ENCODE measurements around the gene LAMB1. TPM values are rescaled to one million over a fixed set of nuclear protein-coding genes. Genes with fewer than 3 reads are reported as not detected.
A peak's percentile ranks its signal among the peaks of the same experiment; 100 is the strongest.

LAMB1 gene
- total and polyA plus RNA-seq, 7 donors = 17.0 to 45.9 (median 25.8) TPM

GRCh38 chr7:107940951-107941350 lies 62.0 kb downstream of the LAMB1 start:
- DNase-seq (no peak), ATAC-seq (no peak)
- no peaks in the 10 kb centered on the region for H3K9me3 ChIP-seq
- H3K27me3 ChIP-seq (ENCODE audit: insufficient read depth in 3 of 3, low read length in 2 of 3) = no peaks in the 10 kb centered on the region
- H3K27ac ChIP-seq = no peak overlapping the region
- no peak overlapping the region for H3K4me3 ChIP-seq
- peaks cover 40% of the 10 kb centered on the region for H3K4me1 ChIP-seq
- H3K36me3 ChIP-seq (ENCODE audit: insufficient read depth in 1 of 2, low read depth in 1 of 2) = peaks cover 11 to 54% of the 10 kb centered on the region in 2 donors
- intact Hi-C loops (cut with DNase I) = no loop called here
- WGBS, 3 donors = 44 to 64% (median 53%) methylated on average over 4 of the region's 4 CpGs
- no peak for TF ChIP-seq CTCF (IDR thresholded peaks at IDR 0.05)

GRCh38 chr7:107939573-107940489 lies 63.1 kb downstream of the LAMB1 start:
- ATAC-seq (peak; percentile 26 to 30 (median 28)), DNase-seq (peak; percentile 62 to 72)
- Histone ChIP-seq H3K9me3 (no peaks in the 10 kb centered on the region), H3K4me1 (peaks cover 33% of the 10 kb centered on the region), H3K27ac (peak overlapping the region; percentile 43), H3K36me3 (ENCODE audit: insufficient read depth in 1 of 2, low read depth in 1 of 2) (peaks cover 11 to 55% of the 10 kb centered on the region in 2 donors), H3K4me3 (no peak overlapping the region), H3K27me3 (ENCODE audit: insufficient read depth in 3 of 3, low read length in 2 of 3) (no peaks in the 10 kb centered on the region)
- intact Hi-C loops (cut with DNase I) = no loop called here
- no peak for TF ChIP-seq CTCF (IDR thresholded peaks at IDR 0.05)
- 69 to 74% (median 70%) methylated on average over 16 of the region's 16 CpGs for WGBS, 3 donors

- WGBS, 3 donors = 24 to 41% (median 26%) methylated on average over 6 of the region's 6 CpGs
- TF ChIP-seq CTCF (IDR thresholded peaks at IDR 0.05) = no peak
- DNase-seq (peak in 1 of 2 donors; percentile 39), ATAC-seq (peak; percentile 32 to 43 (median 34))
- peaks cover 30% of the 10 kb centered on the region for H3K4me1 ChIP-seq
- no peaks in the 10 kb centered on the region for H3K9me3 ChIP-seq
- H3K36me3 ChIP-seq (ENCODE audit: insufficient read depth in 1 of 2, low read depth in 1 of 2) = peaks cover 12 to 55% of the 10 kb centered on the region in 2 donors
- H3K4me3 ChIP-seq = no peak overlapping the region
- H3K27ac ChIP-seq = peak overlapping the region; percentile 43
- no peaks in the 10 kb centered on the region for H3K27me3 ChIP-seq (ENCODE audit: insufficient read depth in 3 of 3, low read length in 2 of 3)
- intact Hi-C loops (cut with DNase I) = no loop called here
Measured at GRCh38 chr7:107938456-107939250, 64.3 kb downstream of the LAMB1 start.

DNA sequence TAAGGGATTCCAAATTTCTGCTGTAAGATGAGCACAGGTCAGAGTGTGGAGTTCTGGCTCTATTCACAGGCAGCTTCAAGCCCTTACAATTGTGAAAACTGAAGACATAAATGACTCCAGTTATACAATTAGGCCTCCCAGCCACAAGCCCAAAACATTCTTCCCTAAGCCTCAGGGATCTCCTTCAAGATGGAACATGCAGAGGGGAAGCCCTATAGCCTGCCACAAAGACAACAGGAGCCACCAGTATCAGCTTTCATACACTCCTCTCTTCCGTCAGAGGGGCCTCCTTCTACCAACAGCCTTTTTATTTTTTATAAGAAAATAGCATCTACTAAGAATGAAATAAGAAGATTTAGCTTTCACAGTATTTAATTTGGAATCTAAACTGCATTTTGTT lies 65.4 kb downstream of the LAMB1 start:
- DNase-seq (no peak), ATAC-seq (peak in 3 of 4 donors; percentile 42 to 77 (median 47))
- peak overlapping the region; percentile 43 for H3K27ac ChIP-seq
- intact Hi-C loops (cut with DNase I) = no loop called here
- no peak overlapping the region for H3K4me3 ChIP-seq
- WGBS, 3 donors = 38 to 65% (median 45%) methylated on average over 1 of the region's 1 CpG
- no peak for TF ChIP-seq CTCF (IDR thresholded peaks at IDR 0.05)
- peaks cover 10 to 56% of the 10 kb centered on the region in 2 donors for H3K36me3 ChIP-seq (ENCODE audit: insufficient read depth in 1 of 2, low read depth in 1 of 2)
- H3K27me3 ChIP-seq (ENCODE audit: insufficient read depth in 3 of 3, low read length in 2 of 3) = no peaks in the 10 kb centered on the region
- peaks cover 30% of the 10 kb centered on the region for H3K4me1 ChIP-seq
- no peaks in the 10 kb centered on the region for H3K9me3 ChIP-seq
